HG03064 (cell line): ENCODE results near the gene DSCAML1.
"Not testable (repeated sequence)": the region's sequence is repeated elsewhere in the genome, so short reads cannot be mapped to it uniquely, and the experiment has no call there.

Source experiments
- ATAC-seq: cut with Tn5 transposase; IDR thresholded peaks from one replicate; pipeline ENCODE4 v1.9.1; 2021; ENCODE audit warnings: low read depth; ENCODE audit not compliant: unreplicated experiment

DSCAML1 gene

DNA sequence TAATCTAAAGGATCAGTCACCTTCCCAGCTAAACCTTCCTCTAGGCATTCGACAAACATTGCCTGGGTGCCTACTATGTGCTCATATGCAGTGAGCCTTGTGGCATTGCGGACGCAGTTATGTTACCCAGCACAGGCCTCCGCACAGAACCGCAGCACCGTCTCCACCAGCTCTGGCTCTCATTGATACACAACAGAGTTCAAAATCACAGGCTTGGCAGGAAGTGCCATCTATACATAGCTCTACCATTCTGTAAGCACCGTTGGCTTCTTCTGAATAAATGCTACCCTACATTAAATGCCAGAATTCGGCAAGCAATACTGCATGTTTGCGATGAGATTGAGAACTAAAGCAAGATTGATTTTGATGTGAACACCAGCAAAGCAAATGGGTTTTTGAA, 31.0 kb downstream of the DSCAML1 start:
- ATAC-seq: no peak

- no peak for ATAC-seq
Measured at GRCh38 chr11:117765068-117765467, 31.9 kb downstream of the DSCAML1 start.

GRCh38 chr11:117763465-117763864, 33.6 kb downstream of the DSCAML1 start:
- not testable (repeated sequence) for ATAC-seq

GRCh38 chr11:117761993-117762392, 35.0 kb downstream of the DSCAML1 start:
- ATAC-seq: no peak

DNA sequence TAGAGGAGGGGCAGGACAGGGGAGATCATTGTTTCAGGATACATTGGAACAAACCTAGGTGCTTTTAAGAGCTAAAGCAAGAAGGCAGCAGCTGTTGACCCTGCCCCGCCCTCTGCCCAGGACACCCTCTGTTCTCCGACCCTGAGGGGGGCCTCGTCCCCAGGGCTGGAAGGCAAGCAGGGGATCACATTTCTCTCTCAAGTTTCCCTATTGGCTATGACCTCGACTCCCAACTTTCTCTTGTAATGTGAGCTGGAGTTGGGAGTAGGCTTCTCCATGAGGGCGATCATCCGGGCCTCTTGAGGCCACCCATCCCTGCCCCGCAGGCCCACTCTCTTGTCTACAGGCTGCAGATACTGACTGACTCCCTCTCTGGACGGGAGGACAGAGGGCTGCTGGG, 37.7 kb downstream of the DSCAML1 start:
- ATAC-seq: no peak

- no peak for ATAC-seq
Measured at GRCh38 chr11:117754030-117754429, 43.0 kb downstream of the DSCAML1 start.

DNA sequence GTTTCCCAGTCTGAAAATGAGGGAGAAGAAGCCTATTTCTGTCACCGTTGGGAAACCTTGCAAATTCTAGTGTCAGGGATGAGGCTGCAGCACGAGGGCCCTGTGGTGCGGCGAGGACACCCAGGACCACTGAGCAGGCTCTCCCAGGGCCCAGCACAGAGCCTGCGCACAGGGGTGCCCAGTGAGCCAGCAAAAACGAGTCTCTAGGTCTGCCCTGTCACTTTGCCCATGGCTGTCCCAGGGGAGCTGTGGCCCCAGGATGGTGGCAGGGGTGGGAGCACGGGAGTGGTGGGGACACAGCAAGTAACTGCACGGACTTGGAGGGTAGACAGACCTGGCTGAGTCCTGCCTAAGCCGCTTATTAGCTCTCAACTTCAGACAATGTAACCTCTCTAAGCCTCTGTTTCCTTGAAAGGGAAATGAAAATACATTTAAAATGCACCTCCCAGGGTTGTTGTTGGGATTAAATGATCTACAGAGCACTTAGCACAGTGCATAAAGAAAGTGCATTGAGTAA, 44.2 kb downstream of the DSCAML1 start:
- no peak for ATAC-seq

- no peak for ATAC-seq
Measured at GRCh38 chr11:117752071-117752470, 44.9 kb downstream of the DSCAML1 start.

GRCh38 chr11:117750916-117751662, 45.9 kb downstream of the DSCAML1 start:
- no peak for ATAC-seq

DNA sequence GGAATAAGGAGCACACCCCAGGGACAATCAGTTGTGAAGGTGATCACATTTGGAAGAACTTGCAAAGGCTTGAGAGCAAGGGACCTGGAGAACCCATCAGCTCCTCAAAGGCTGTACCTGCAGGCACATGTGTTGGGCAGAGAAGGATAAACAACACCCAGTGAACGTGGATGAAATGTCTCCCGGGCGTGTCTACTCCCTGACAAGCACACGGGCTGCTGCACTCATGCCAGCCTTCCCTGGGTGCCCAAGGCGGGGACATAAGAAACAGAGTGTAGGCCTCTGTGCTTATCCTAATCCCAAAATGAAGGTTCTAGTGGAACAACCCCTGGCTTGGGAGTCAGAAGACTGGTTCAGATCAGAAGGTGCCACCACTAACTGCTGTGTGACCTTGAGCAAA, 46.7 kb downstream of the DSCAML1 start:
- no peak for ATAC-seq

DNA sequence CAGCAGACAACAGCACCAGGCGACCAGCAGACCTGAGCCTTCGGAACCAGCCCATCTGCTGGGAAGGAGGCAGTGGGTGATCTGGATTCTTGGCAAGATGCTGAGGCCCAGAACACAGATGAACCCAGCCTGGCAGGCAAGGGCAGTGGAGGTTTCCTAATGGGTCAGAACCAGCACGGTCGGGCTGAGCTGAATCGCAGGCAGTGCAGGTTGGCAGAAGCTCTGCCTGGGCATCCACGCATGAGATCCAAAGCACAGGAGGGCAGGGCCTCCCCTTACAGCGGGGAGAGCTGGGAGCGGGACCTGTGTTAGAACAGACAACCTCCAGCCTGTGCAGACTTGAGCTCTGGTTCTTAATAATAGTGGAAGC, 47.5 kb downstream of the DSCAML1 start:
- no peak for ATAC-seq

DNA sequence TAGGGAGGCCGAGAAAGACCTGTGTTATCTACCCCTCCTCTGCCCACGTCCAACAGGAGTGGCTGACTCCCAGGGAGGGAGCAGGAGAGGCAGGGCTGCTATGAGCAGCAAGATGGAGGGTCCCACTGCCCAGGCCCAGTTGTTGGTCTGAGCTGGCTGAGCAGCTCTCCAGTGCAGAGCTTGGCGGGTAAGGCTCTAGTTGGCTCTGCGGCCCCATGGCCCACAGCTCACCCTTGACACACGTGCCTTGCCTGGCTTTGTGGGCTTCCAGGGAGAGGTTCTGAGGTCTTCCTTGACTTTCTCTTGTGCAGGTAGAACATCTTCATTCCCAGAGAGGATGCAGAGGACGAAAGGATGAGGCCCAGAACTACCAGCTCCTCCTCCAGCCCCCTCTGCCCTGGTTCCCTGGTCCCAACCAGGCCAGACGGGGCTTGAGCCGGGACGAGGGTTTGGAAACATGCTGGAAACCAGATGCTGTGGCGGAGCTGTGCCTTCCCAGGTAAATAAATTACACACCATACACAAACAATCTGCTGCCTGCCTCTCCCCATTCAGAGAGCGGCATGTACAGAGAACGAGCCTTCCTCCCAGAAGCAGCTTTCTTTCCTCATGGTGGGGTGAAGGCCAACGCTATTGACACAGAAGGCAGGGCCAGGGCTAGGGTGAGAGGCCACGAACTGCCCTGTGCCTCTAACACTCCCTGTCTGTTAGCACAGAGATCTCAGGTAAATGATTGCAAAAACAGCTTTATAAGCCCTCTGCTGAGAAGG, 48.1 kb downstream of the DSCAML1 start:
- no peak for ATAC-seq

DNA sequence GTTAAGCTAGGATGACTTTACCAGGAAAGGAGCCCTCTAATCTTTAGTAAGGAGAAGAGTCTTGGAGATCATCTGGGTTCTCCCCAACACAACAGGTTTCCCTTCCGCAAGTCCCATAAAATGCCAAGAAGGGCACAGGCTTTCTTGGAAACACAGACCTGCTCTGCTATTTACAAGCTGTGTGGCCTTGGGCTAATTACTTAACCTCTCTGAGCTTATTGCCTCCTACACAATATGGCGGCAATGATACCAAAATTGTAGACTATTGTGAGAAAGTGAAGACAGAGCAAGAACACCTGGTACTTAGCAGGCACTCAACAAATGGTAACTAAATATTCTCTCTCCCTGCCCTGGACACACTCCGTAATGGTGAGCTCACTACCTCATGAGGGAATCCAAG, 49.1 kb downstream of the DSCAML1 start:
- no peak for ATAC-seq

DNA sequence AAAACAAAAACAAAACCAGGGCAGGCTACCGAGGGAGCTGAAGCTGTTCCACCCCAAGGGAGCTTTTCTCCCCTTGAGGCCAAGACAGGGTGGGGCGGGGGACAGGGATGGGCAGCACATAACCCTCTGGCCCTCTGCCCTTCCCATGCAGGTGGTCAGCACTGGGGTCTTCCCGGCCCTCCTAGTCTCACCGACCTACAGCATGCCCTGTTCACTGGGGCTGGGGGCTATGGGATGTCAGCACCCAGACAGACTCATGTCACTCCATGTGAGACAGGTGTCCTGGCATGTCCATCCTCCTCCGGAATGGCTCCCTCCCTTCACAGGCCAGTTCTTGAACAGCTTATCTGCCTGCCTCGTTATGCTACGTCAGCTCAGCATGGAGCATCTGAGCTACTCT, 51.7 kb downstream of the DSCAML1 start:
- ATAC-seq: no peak

- ATAC-seq: no peak
Measured at GRCh38 chr11:117744471-117745150, 52.4 kb downstream of the DSCAML1 start.

DNA sequence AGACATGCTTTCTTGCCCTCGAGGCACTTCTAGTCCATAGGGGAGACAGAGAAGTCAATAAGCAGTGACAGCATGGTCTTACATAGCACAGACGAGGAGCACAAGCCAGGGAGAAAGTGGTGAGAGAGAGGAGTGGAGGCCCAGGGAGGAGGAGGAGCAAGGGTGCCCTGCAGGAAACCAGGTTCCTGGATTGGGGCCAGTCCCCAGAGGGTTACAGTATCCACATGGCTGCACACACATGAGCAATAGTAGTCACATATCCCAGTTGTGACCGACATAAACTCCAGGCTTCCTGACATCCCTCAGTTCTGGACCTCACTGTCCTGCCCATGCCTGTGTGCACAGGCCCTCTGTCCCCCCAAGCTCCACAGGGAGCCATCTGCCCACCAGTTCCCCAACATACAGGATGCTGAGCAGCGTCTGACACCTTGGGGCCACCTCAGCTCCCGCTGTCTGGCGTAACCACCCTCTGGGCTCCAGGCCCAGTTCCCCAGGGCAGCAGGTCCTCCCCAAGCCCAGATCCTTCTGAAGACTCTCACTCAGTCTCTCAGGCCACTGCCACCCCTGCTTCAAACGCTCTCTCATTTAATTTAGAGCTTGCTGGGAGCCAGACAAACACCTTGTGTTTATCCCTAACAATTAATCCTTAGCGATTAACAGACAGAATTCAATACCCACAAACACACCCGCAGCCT, 53.7 kb downstream of the DSCAML1 start:
- no peak for ATAC-seq

DNA sequence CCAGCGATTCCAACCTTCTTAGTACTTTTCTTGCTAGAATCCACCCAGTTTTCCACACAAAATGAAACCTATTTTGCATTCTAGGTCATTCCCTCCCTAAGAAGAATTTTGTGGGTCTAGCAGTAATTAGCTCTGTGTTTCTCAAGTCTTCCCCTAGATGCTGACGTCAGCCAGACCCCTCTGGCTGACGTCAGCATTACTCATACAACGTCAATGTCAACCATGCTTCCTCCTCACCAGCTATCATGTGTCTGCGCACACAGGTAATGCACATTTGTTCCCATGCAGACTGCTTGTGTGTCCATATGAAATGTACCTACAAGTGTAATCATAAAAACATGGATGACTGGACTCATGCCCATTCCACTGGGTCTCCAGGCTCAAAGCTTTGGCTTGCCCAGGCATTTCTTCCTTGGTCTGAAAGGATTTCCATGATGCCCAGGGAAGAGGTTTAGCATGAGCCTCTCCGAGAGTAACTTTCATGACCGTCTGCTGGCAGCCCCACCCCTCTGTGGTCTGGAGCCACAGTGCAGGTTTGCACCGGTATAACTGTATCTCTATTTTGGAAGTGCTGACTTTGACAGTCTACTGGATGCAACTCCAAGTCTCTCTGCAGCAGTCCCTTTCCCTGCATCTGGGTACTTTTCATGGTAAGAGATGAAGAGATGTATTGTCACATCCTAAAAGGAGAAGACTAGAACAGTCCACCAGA, 58.6 kb downstream of the DSCAML1 start:
- no peak for ATAC-seq

DNA sequence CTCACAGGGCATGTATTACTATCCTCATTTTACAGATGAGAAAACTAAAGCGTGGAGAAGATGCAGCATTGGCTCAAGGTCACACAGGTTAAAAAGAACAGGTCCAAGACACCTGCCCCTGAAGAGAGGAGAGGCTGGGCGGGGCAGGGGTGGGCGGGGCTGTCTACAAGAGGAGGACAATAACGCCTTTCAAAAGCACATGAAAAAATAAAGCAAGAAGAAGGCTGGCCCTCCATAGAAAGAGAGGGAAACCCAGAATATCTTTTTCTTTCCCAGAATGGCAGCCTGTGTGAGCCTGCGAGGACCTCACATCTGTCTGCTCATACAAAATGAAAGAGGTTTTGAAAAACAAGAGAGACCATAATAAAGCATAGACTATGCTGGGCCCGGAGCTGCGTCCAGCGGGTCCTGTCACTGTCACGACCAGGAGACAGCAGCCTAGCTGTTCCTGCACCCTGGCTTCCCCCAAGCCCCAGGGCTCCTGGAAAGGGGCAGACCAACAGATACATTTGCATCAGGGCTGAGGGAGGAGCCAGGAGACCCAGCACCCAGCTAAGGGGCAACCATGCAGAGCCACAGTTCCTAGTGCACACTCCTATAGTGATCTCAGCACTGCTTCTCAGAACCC, 61.6 kb downstream of the DSCAML1 start:
- ATAC-seq: no peak

GRCh38 chr11:117734601-117735024, 62.4 kb downstream of the DSCAML1 start:
- ATAC-seq: no peak

DNA sequence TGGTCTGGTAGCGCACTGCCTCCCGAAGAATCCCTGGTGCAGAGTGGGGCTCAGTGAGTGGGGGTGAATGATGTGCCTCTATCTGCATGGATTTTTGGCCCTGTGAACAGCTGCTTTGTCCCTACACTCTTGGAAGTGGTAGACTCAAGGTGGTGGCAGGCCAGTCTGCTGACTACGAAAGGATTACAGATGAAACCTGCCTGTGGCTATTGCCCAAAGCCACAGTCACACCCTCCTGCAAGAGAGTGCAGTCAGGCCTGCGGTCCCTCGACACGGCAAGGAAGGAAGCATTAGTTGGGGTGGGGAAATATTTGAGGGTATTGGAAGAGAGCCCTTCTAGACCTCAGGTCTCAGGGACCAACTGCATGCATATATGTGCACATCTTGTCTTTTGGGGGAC, 63.7 kb downstream of the DSCAML1 start:
- ATAC-seq: no peak
